HEK293 (cell line): Measurements from ENCODE around the gene KRT14.

Source experiments
- CTCF ChIP-seq: fragments of 450-650 bp; formaldehyde crosslinking; IDR thresholded peaks from 2 replicates; pipeline ENCODE4 v1.5.1; 2016; ENCODE audit warnings: missing biosample characterization, missing genetic modification characterization
- GLIS1 ChIP-seq: fragments of 450-650 bp; formaldehyde crosslinking; IDR thresholded peaks from 2 replicates; pipeline ENCODE4 v1.5.1; 2016; ENCODE audit warnings: missing biosample characterization, missing genetic modification characterization
- HOXC10 ChIP-seq: sonication (generic); formaldehyde crosslinking; IDR thresholded peaks from 2 replicates; pipeline ENCODE4 v1.8.1; 2023; ENCODE audit warnings: mild to moderate bottlenecking, missing genetic modification reagents
- INSM2 ChIP-seq: fragments of 450-650 bp; formaldehyde crosslinking; IDR thresholded peaks from 2 replicates; pipeline ENCODE4 v1.5.1; 2016; ENCODE audit warnings: missing biosample characterization, missing genetic modification characterization
- MYNN ChIP-seq: fragments of 450-650 bp; formaldehyde crosslinking; IDR thresholded peaks from 2 replicates; pipeline ENCODE4 v1.5.1; 2016; ENCODE audit warnings: missing biosample characterization, missing genetic modification characterization, borderline replicate concordance
- MZF1 ChIP-seq: fragments of 450-650 bp; formaldehyde crosslinking; IDR thresholded peaks from 2 replicates; pipeline ENCODE4 v1.5.1; 2017; ENCODE audit warnings: missing biosample characterization, missing genetic modification characterization, borderline replicate concordance
- OSR2 ChIP-seq: fragments of 450-650 bp; formaldehyde crosslinking; IDR thresholded peaks from 2 replicates; pipeline ENCODE4 v1.5.1; 2016; ENCODE audit warnings: missing biosample characterization, missing genetic modification characterization
- SCRT1 ChIP-seq: fragments of 450-650 bp; formaldehyde crosslinking; IDR thresholded peaks from 2 replicates; pipeline ENCODE4 v1.5.1; 2016; ENCODE audit warnings: missing biosample characterization, missing genetic modification characterization, borderline replicate concordance
- ZBTB20 ChIP-seq: fragments of 450-650 bp; formaldehyde crosslinking; IDR thresholded peaks from 2 replicates; pipeline ENCODE4 v1.5.1; 2016; ENCODE audit warnings: missing biosample characterization, missing genetic modification characterization
- ZBTB21 ChIP-seq: fragments of 450-650 bp; formaldehyde crosslinking; IDR thresholded peaks from 2 replicates; pipeline ENCODE4 v1.5.1; 2017; ENCODE audit warnings: missing biosample characterization, missing genetic modification characterization
- ZNF140 ChIP-seq: fragments of 450-650 bp; formaldehyde crosslinking; IDR thresholded peaks from 2 replicates; pipeline ENCODE4 v1.5.1; 2016; ENCODE audit warnings: missing biosample characterization, missing genetic modification characterization
- ZNF18 ChIP-seq: fragments of 450-650 bp; formaldehyde crosslinking; IDR thresholded peaks from 2 replicates; pipeline ENCODE4 v1.5.1; 2016; ENCODE audit warnings: missing biosample characterization, missing genetic modification characterization
- ZNF202 ChIP-seq: fragments of 450-650 bp; formaldehyde crosslinking; IDR thresholded peaks from 2 replicates; pipeline ENCODE4 v1.5.1; 2016; ENCODE audit warnings: missing biosample characterization, missing genetic modification characterization, borderline replicate concordance
- ZNF223 ChIP-seq: fragments of 450-650 bp; formaldehyde crosslinking; IDR thresholded peaks from 2 replicates; pipeline ENCODE4 v1.5.1; 2016; ENCODE audit warnings: missing biosample characterization, missing genetic modification characterization
- ZNF311 ChIP-seq: fragments of 450-650 bp; formaldehyde crosslinking; IDR thresholded peaks from 2 replicates; pipeline ENCODE4 v1.5.1; 2017; ENCODE audit warnings: missing biosample characterization, missing genetic modification characterization, borderline replicate concordance
- ZNF341 ChIP-seq: fragments of 450-650 bp; formaldehyde crosslinking; IDR thresholded peaks from 2 replicates; pipeline ENCODE4; 2016; ENCODE audit warnings: low read depth, missing biosample characterization, missing genetic modification characterization
- ZNF350 ChIP-seq: fragments of 450-650 bp; formaldehyde crosslinking; IDR thresholded peaks from 2 replicates; pipeline ENCODE4 v1.5.0; 2017; ENCODE audit warnings: missing biosample characterization, mild to moderate bottlenecking, missing genetic modification characterization
- ZNF488 ChIP-seq: fragments of 450-650 bp; formaldehyde crosslinking; IDR thresholded peaks from 2 replicates; pipeline ENCODE4 v1.5.1; 2016; ENCODE audit warnings: missing biosample characterization, missing genetic modification characterization
- ZNF571 ChIP-seq: fragments of 450-650 bp; formaldehyde crosslinking; IDR thresholded peaks from 2 replicates; pipeline ENCODE4 v1.5.0; 2017; ENCODE audit warnings: missing biosample characterization, missing genetic modification characterization
- ZNF580 ChIP-seq: fragments of 450-650 bp; formaldehyde crosslinking; IDR thresholded peaks from 2 replicates; pipeline ENCODE4 v1.5.1; 2016; ENCODE audit warnings: missing biosample characterization, missing genetic modification characterization
- ZNF621 ChIP-seq: fragments of 450-650 bp; formaldehyde crosslinking; IDR thresholded peaks from 2 replicates; pipeline ENCODE4 v1.5.1; 2017; ENCODE audit warnings: missing biosample characterization, missing genetic modification characterization
- ZNF645 ChIP-seq: fragments of 450-650 bp; formaldehyde crosslinking; IDR thresholded peaks from 2 replicates; pipeline ENCODE4; 2016; ENCODE audit warnings: missing biosample characterization, missing genetic modification characterization
- ZNF670 ChIP-seq: fragments of 450-650 bp; formaldehyde crosslinking; IDR thresholded peaks from 2 replicates; pipeline ENCODE4 v1.5.1; 2016; ENCODE audit warnings: missing biosample characterization, missing genetic modification characterization, low read depth
- ZNF776 ChIP-seq: fragments of 450-650 bp; formaldehyde crosslinking; IDR thresholded peaks from 2 replicates; pipeline ENCODE4 v1.5.0; 2017; ENCODE audit warnings: missing biosample characterization, missing genetic modification characterization, borderline replicate concordance
- ZNF791 ChIP-seq: fragments of 450-650 bp; formaldehyde crosslinking; IDR thresholded peaks from 2 replicates; pipeline ENCODE4 v1.5.1; 2016; ENCODE audit warnings: missing biosample characterization, missing genetic modification characterization
- ZSCAN16 ChIP-seq: fragments of 450-650 bp; formaldehyde crosslinking; IDR thresholded peaks from 2 replicates; pipeline ENCODE4 v1.5.1; 2016; ENCODE audit warnings: missing biosample characterization, missing genetic modification characterization
- TF ChIP-seq, protein P1 (sequence below): fragments of 450-650 bp; formaldehyde crosslinking; IDR thresholded peaks from 2 replicates; pipeline ENCODE4 v1.5.1; 2016; ENCODE audit warnings: missing biosample characterization, missing genetic modification characterization
- TF ChIP-seq, protein P2 (sequence below): fragments of 450-650 bp; formaldehyde crosslinking; IDR thresholded peaks from 2 replicates; pipeline ENCODE4 v1.5.0; 2017; ENCODE audit warnings: missing biosample characterization, missing genetic modification characterization, borderline replicate concordance

Gene KRT14

DNA sequence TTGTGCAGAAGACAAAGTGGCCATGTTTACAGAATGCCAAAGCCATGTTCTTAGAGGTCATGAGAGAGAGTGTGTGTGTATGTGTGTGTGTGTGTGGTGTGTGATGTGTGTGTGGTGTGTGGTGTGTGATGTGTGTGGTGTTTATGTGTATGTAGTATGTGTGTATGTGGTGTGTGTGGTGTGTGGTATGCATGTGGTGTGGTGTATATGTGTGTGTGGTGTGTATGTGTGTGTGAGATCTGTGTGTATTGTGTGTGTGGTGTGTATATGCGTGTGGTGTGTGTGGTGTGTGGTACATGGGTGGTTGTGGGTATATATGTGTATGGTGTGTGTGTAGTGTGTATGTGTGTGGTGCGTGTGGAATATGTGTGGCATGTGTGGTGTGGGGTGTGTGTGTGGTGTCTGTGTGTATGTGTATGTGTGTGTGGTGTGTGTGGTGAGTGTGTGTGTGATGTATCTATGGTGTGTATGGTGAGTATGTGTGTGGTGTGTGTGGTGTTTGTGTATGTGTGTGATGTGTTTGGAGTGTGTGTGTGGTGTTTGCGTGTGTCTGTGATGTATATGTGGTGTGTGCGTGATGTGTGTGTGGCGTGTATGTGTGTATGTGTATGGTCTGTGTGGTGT, 45.9 kb upstream of the KRT14 start (continued):
- TF ChIP-seq, protein P1, sequence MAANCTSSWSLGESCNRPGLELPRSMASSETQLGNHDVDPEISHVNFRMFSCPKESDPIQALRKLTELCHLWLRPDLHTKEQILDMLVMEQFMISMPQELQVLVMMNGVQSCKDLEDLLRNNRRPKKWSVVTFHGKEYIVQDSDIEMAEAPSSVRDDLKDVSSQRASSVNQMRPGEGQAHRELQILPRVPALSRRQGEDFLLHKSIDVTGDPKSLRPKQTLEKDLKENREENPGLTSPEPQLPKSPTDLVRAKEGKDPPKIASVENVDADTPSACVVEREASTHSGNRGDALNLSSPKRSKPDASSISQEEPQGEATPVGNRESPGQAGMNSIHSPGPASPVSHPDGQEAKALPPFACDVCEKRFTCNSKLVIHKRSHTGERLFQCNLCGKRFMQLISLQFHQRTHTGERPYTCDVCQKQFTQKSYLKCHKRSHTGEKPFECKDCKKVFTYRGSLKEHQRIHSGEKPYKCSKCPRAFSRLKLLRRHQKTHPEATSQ (tag by site-specific recombination): peak; percentile 13; the same call in 1 of the 2 replicates
- TF ChIP-seq ZNF341 (tag by site-specific recombination) (no peak), ZSCAN16 (tag by site-specific recombination) (0 out of 2 replicates have a peak, but pooled peaks have one; percentile 19), ZNF223 (tag by site-specific recombination) (no peak), ZNF670 (tag by site-specific recombination) (no peak), ZNF621 (tag by site-specific recombination) (0 out of 2 replicates have a peak, but pooled peaks have one; percentile 73), OSR2 (tag by site-specific recombination) (no peak; the same call in 1 of the 2 replicates), ZNF791 (tag by site-specific recombination) (0 out of 2 replicates have a peak, but pooled peaks have one; percentile 8), ZBTB21 (tag by site-specific recombination) (no peak), HOXC10 (no peak), ZNF580 (tag by site-specific recombination) (no peak), GLIS1 (tag by site-specific recombination) (no peak), INSM2 (0 out of 2 replicates have a peak, but pooled peaks have one; percentile 10), ZNF645 (0 out of 2 replicates have a peak, but pooled peaks have one; percentile 55), ZNF202 (tag by site-specific recombination) (no peak), ZNF571 (tag by site-specific recombination) (0 out of 2 replicates have a peak, but pooled peaks have one; percentile 61), CTCF (tag by site-specific recombination) (no peak), ZNF311 (tag by site-specific recombination) (peak; percentile 80; the same call in 1 of the 2 replicates), MYNN (tag by site-specific recombination) (no peak), ZNF140 (no peak), ZBTB20 (peak; percentile 33; the same call in 1 of the 2 replicates), SCRT1 (tag by site-specific recombination) (no peak), ZNF488 (tag by site-specific recombination) (0 out of 2 replicates have a peak, but pooled peaks have one; percentile 12), ZNF18 (tag by site-specific recombination) (peak; percentile 92), ZNF350 (tag by site-specific recombination) (no peak), ZNF776 (tag by site-specific recombination) (peak; percentile 20; the same call in 1 of the 2 replicates), MZF1 (tag by site-specific recombination) (no peak)
- TF ChIP-seq, protein P2, sequence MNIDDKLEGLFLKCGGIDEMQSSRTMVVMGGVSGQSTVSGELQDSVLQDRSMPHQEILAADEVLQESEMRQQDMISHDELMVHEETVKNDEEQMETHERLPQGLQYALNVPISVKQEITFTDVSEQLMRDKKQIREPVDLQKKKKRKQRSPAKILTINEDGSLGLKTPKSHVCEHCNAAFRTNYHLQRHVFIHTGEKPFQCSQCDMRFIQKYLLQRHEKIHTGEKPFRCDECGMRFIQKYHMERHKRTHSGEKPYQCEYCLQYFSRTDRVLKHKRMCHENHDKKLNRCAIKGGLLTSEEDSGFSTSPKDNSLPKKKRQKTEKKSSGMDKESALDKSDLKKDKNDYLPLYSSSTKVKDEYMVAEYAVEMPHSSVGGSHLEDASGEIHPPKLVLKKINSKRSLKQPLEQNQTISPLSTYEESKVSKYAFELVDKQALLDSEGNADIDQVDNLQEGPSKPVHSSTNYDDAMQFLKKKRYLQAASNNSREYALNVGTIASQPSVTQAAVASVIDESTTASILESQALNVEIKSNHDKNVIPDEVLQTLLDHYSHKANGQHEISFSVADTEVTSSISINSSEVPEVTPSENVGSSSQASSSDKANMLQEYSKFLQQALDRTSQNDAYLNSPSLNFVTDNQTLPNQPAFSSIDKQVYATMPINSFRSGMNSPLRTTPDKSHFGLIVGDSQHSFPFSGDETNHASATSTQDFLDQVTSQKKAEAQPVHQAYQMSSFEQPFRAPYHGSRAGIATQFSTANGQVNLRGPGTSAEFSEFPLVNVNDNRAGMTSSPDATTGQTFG (tag by site-specific recombination): no peak
